Endodermal cell (in vitro differentiated cells): ENCODE measurements around the gene DPP10. TPM values are rescaled to one million over a fixed set of nuclear protein-coding genes. Genes with fewer than 3 reads are reported as not detected.

Experiments used
- DNase-seq: peaks from one replicate; pipeline ENCODE4 v3.0.0-alpha.2; 2017
- H3K27ac ChIP-seq: 2 replicates; pipeline ENCODE4 v1.5.1; 2013; ENCODE audit warnings: mild to moderate bottlenecking, low read depth, low read length, moderate library complexity
- H3K27me3 ChIP-seq: 2 replicates; pipeline ENCODE4 v1.6.1; 2013; ENCODE audit warnings: mild to moderate bottlenecking, low read length, moderate library complexity; ENCODE audit not compliant: insufficient read depth, control insufficient read depth, poor library complexity, severe bottlenecking
- H3K36me3 ChIP-seq: 2 replicates; pipeline ENCODE4 v1.7.0; 2013; ENCODE audit warnings: mild to moderate bottlenecking, low read length, moderate library complexity; ENCODE audit not compliant: control insufficient read depth, insufficient read depth
- H3K4me1 ChIP-seq: one replicate; pipeline ENCODE4 v1.7.0; 2013; ENCODE audit warnings: low read length; ENCODE audit not compliant: control insufficient read depth, insufficient read depth
- H3K4me3 ChIP-seq: 2 replicates; pipeline ENCODE4 v1.5.1; 2013; ENCODE audit warnings: mild to moderate bottlenecking, low read length, moderate library complexity
- H3K9ac ChIP-seq: 2 replicates; pipeline ENCODE4 v1.6.1; 2013; ENCODE audit warnings: mild to moderate bottlenecking, low read length, moderate library complexity; ENCODE audit not compliant: poor library complexity, severe bottlenecking; ENCODE audit errors: extremely low read depth
- H3K9me3 ChIP-seq: 2 replicates; pipeline ENCODE4 v1.6.1; 2013; ENCODE audit warnings: mild to moderate bottlenecking, low read length, moderate library complexity; ENCODE audit not compliant: control insufficient read depth
- H3K27ac Mint-ChIP-seq: 2 replicates; pipeline ENCODE4 v1.8.0; 2020; ENCODE audit warnings: mixed read lengths
- H3K27me3 Mint-ChIP-seq: 2 replicates; pipeline ENCODE4 v1.8.0; 2021; ENCODE audit warnings: mild to moderate bottlenecking, mixed read lengths; ENCODE audit not compliant: insufficient read depth
- H3K36me3 Mint-ChIP-seq: 2 replicates; pipeline ENCODE4 v1.8.0; 2020; ENCODE audit warnings: low read depth, mixed read lengths
- H3K4me1 Mint-ChIP-seq: 2 replicates; pipeline ENCODE4 v1.8.0; 2020; ENCODE audit warnings: mixed read lengths
- H3K4me3 Mint-ChIP-seq: 2 replicates; pipeline ENCODE4 v1.8.0; 2020; ENCODE audit warnings: mild to moderate bottlenecking, moderate library complexity, mixed read lengths
- H3K9me3 Mint-ChIP-seq: 2 replicates; pipeline ENCODE4 v1.8.0; 2020; ENCODE audit warnings: mild to moderate bottlenecking, mixed read lengths
- CTCF ChIP-seq: fragments of 200-600 bp; sonication (generic); conservative IDR thresholded peaks from 2 replicates; pipeline ENCODE4 v1.5.0; 2021; ENCODE audit warnings: antibody characterized with exemption, mild to moderate bottlenecking
- whole genome bisulfite sequencing, 2 experiments: methylation state at CpG; one replicate each; pipeline versions ENCODE4 v1.1.5 to v1.1.7; 2013; ENCODE audit warnings: missing lambda C conversion rate in 2 of 2, mixed read lengths in 1 of 2; ENCODE audit not compliant: insufficient coverage in 1 of 2, insufficient read length in 1 of 2; 5-methylcytosine and 5-hydroxymethylcytosine counted together
- total RNA-seq, 2 donors: library from RNA; stranded (reverse); fragmentation: NEBNext Ultra II Directional in 1 of 2; extraction: Animal tissue kit (Norgen Biotek cat#: 25700) in 1 of 2; gene quantifications; 2 replicates in 1 of 2; 3 replicates in 1 of 2; pipeline ENCODE4 v1.2.1, GENCODE V29; 2021

Gene DPP10
- total RNA-seq, 2 donors from 2014 or later, result 8.2 to 19.2 TPM

- Mint-ChIP-seq H3K27ac (no peak overlapping the region), H3K36me3 (no peaks in the 10 kb centered on the region), H3K27me3 (no peaks in the 10 kb centered on the region), H3K9me3 (no peaks in the 10 kb centered on the region), H3K4me1 (no peaks in the 10 kb centered on the region), H3K4me3 (no peak overlapping the region)
- H3K36me3 ChIP-seq, result no peaks in the 10 kb centered on the region
- H3K9ac ChIP-seq, result no peak overlapping the region
- H3K9me3 ChIP-seq, result no peaks in the 10 kb centered on the region
- H3K4me1 ChIP-seq, result no peaks in the 10 kb centered on the region
- no peak for DNase-seq
- no peaks in the 10 kb centered on the region for H3K27me3 ChIP-seq
- no peak for TF ChIP-seq CTCF
- H3K27ac ChIP-seq, result no peak overlapping the region
- 85 to 88% methylated on average over 2 to 4 of the region's 4 CpGs for WGBS, 2 experiments
- H3K4me3 ChIP-seq, result no peak overlapping the region
These were observed 757.5 kb downstream of the DPP10 start for GRCh38 chr2:115199966-115200365.

DNA sequence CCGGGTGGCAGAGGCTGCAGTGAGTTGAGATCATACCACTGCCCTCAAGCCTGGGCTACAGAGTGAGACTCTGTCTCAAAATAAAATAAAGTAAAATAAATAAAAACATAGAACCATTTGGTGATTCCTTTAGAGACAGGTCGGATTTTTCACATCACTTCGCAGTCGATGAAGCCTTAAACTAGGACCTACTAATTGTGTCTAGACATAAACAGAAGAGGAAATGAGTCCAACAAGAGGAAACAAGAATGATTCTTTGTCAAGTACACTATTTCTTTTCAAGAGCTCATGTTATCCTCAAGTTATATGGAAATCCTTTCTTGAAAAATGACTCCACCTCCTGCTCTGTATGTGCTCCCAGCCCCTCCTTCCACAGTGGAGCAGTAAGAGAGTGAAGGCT, 758.9 kb downstream of the DPP10 start:
- Histone ChIP-seq H3K4me3 (no peak overlapping the region), H3K4me1 (no peaks in the 10 kb centered on the region), H3K9me3 (no peaks in the 10 kb centered on the region), H3K36me3 (no peaks in the 10 kb centered on the region), H3K27me3 (no peaks in the 10 kb centered on the region), H3K27ac (no peak overlapping the region), H3K9ac (no peak overlapping the region)
- no peak for TF ChIP-seq CTCF
- no peaks in the 10 kb centered on the region for H3K9me3 Mint-ChIP-seq
- no peaks in the 10 kb centered on the region for H3K27me3 Mint-ChIP-seq
- H3K4me3 Mint-ChIP-seq, result no peak overlapping the region
- no peak for DNase-seq
- H3K4me1 Mint-ChIP-seq, result no peaks in the 10 kb centered on the region
- 92 to 100% methylated on average over 4 of the region's 4 CpGs for WGBS, 2 experiments
- H3K36me3 Mint-ChIP-seq, result no peaks in the 10 kb centered on the region
- H3K27ac Mint-ChIP-seq, result peak overlapping the region; percentile 18

DNA sequence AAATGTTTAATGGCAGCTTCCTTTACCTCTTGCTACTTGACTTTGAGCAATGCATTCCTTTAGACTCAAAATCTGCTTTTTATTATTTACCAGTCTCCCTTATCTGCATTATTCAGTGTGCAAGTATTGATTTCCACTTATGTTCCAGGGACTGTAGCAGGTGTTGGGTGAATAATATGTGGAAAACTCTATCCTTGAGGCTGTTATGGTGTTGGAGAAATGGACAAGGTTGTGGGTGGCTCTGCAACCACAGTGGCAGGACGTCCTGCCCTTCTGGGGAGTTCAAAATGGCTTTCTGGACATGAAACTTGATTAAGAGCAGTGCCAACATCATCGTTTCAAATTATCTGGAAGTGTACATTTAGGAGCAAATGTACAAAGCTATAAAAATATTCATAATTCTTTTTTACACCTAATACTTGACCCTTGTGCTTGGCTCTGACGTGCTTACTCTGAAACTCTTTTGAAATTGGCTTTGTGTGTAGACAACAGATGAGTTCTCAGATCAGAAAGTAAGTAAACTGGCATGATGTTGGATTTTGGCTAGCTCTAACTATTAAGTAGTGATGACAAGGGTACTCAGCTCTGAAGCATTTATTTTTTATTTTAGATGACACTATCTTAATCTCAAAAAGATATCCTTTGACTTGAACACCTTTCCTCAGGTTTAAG, 766.2 kb downstream of the DPP10 start:
- no peak overlapping the region for H3K27ac Mint-ChIP-seq
- peaks cover 11% of the 10 kb centered on the region for H3K4me1 Mint-ChIP-seq
- H3K4me1 ChIP-seq, result no peaks in the 10 kb centered on the region
- no peak overlapping the region for H3K4me3 Mint-ChIP-seq
- H3K36me3 ChIP-seq, result no peaks in the 10 kb centered on the region
- no peak overlapping the region for H3K4me3 ChIP-seq
- no peaks in the 10 kb centered on the region for H3K9me3 Mint-ChIP-seq
- no peak for TF ChIP-seq CTCF
- H3K9ac ChIP-seq, result no peak overlapping the region
- H3K27me3 ChIP-seq, result no peaks in the 10 kb centered on the region
- H3K27me3 Mint-ChIP-seq, result no peaks in the 10 kb centered on the region
- no peak overlapping the region for H3K27ac ChIP-seq
- 86 to 89% methylated on average over 1 to 3 of the region's 3 CpGs for WGBS, 2 experiments
- no peaks in the 10 kb centered on the region for H3K36me3 Mint-ChIP-seq
- no peaks in the 10 kb centered on the region for H3K9me3 ChIP-seq
- no peak for DNase-seq
